ENCODE results near the gene STARD3.

Gene STARD3

GRCh38 chr17:39621523-39622379 is 15.2 kb upstream of the STARD3 start:
- peak; percentile 85 for DNase-seq

GRCh38 chr17:39622380-39623006 is 14.5 kb upstream of the STARD3 start:
- DNase-seq, result no peak

GRCh38 chr17:39623356-39623950 is 13.5 kb upstream of the STARD3 start:
- peak; percentile 82 for DNase-seq

- DNase-seq, result no peak
Measured at GRCh38 chr17:39624313-39624712, 12.6 kb upstream of the STARD3 start.

GRCh38 chr17:39625198-39625785 is 11.7 kb upstream of the STARD3 start:
- no peak for DNase-seq

- DNase-seq, result no peak
Measured at GRCh38 chr17:39626171-39627046, 10.5 kb upstream of the STARD3 start, which contains the start of gene PPP1R1B. PPP1R1B (plus strand) TSS chr17:39626952; CDS start chr17:39627393, 441 bp downstream.

- DNase-seq, result no peak
Measured at GRCh38 chr17:39627047-39627711, 9.8 kb upstream of the STARD3 start.

- DNase-seq, result no peak
Measured at GRCh38 chr17:39627712-39628516, 9.0 kb upstream of the STARD3 start.

GRCh38 chr17:39628655-39629493 is 8.1 kb upstream of the STARD3 start:
- peak; percentile 47 for DNase-seq

- no peak for DNase-seq
Measured at GRCh38 chr17:39629494-39629880, 7.5 kb upstream of the STARD3 start.

- no peak for DNase-seq
Measured at GRCh38 chr17:39629898-39630297, 7.0 kb upstream of the STARD3 start.

GRCh38 chr17:39631403-39631802 is 5.5 kb upstream of the STARD3 start:
- no peak for DNase-seq

GRCh38 chr17:39632153-39632941 is 4.6 kb upstream of the STARD3 start:
- no peak for DNase-seq

- DNase-seq, result no peak
Measured at GRCh38 chr17:39633570-39634183, 3.3 kb upstream of the STARD3 start.

- DNase-seq, result peak; percentile 38
Measured at GRCh38 chr17:39634384-39634871, 2.5 kb upstream of the STARD3 start.

GRCh38 chr17:39635614-39636176 is 1.2 kb upstream of the STARD3 start:
- DNase-seq, result no peak

- DNase-seq, result no peak
Measured at GRCh38 chr17:39636587-39636926, 387 bp upstream of the STARD3 start.

- DNase-seq, result no peak
Measured at GRCh38 chr17:39638317-39638716, 1.4 kb downstream of the STARD3 start.
